Erythroblast (primary cell): Measurements from ENCODE around the gene TRMT61A.

Source experiments
- DNase-seq, 2 experiments: peaks; one replicate each; lab custom pipeline; 2025; lab: John Stamatoyannopoulos, UW
- GATA1 ChIP-seq: IDR thresholded peaks from 2 replicates; pipeline ENCODE4 v1.6.1; 2011; ENCODE audit warnings: low read depth, mild to moderate bottlenecking, control low read depth, low read length, moderate library complexity
- POLR2A ChIP-seq: IDR thresholded peaks from 2 replicates; pipeline ENCODE4 v1.6.1; 2011; ENCODE audit warnings: mild to moderate bottlenecking, low read length

Gene TRMT61A

GRCh38 chr14:103547455-103547940, 18.5 kb downstream of the TRMT61A start:
- DNase-seq, result no peak
- TF ChIP-seq POLR2A (no peak), GATA1 (no peak)

GRCh38 chr14:103547941-103548462, 19.0 kb downstream of the TRMT61A start:
- DNase-seq, result no peak
- no peak for TF ChIP-seq GATA1
- TF ChIP-seq POLR2A, result no peak

DNA sequence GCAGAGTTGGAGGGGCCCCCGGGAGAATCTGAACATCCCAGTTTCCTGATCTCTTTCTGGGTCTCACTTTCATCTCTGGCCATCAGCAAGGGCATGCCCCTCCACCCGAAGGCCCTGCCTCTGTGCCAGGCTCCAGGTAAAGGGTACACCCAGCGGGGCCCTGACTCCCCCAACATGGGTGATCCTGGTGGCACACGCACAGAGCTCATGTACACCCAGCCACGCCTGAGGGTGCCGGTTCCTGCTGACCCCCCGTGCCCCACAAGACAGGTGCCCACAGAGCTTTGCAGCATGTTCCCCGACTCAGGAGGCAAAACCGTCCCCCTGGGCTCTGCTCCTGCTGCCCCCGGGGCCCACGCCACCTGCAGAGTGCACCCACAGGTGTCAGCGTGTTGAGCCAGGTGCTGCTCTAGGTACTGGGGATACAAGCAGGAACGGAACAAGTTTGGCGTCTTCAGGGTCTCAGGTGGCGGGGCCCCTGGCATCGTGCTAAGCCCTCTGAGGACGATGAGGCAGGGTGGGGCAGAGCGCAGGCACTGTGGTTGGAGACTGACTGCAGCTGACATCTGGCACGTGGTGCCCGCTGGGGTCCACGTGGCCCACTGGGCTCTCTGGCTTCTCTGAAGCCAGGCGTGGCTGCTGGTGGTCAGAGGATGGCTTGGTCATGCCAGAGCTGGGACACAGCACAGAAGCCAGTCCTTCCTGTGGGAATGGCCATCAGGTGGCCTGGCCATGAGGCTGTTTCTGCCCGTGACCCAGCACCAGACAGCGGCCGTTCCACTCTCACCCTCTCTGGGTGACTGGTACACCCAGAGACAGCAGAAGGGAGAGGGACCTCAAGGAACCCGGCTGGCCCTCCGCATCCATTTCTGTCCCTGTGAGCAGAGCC, 19.7 kb downstream of the TRMT61A start:
- DNase-seq, result no peak
- TF ChIP-seq GATA1, result no peak
- no peak for TF ChIP-seq POLR2A

DNA sequence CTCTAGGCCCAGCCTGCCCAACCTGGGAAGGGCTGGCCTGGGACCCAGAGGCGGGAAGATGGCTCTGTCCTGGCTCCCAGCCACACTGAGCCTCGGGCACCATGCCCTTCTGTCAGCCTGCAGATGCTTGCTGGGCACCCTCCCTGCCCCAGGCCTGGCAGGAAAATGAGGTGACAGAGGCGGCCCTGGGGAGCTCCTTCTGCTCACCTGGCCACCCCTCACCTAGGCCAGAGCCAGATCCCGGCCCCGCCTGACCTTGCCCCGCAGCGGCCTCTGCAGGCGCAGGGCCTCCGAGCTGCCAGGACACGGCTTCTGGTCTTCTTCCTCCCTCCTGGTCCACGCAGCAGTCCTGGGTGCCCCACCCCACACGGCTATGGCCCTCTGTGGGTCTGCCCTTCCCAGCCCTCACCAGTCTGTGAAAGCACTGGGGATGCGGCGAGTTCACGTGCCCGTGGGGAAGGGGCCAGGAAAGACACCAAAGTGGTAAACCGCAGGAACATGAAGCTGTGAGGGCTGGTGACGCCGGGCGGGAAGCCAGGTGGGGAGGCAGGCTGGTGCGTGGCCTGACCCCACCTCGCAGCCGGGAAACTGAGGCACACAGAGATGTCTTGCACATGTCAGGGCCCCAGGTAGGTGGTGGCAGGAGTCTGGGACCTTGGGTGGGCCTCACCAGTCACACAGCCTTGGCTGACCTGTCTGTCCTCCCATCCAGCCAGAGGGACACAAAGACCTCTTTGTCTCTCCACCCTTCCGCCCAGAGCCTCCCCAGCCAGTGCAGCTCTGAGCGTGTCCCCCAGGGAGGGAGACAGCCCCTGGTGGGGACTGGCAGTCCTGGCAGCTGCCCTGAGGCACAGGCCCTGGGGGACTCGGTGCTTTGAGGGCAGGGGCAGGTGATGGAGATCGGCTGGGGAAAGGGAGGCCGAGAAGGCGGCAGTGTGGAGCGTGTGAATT, 20.6 kb downstream of the TRMT61A start:
- no peak for DNase-seq
- no peak for TF ChIP-seq POLR2A
- no peak for TF ChIP-seq GATA1

GRCh38 chr14:103550451-103551337, 21.7 kb downstream of the TRMT61A start:
- DNase-seq, result no peak
- TF ChIP-seq POLR2A (no peak), GATA1 (no peak)

- TF ChIP-seq POLR2A, result no peak
- no peak for TF ChIP-seq GATA1
- no peak for DNase-seq
Measured at GRCh38 chr14:103551338-103551762, 22.4 kb downstream of the TRMT61A start.

DNA sequence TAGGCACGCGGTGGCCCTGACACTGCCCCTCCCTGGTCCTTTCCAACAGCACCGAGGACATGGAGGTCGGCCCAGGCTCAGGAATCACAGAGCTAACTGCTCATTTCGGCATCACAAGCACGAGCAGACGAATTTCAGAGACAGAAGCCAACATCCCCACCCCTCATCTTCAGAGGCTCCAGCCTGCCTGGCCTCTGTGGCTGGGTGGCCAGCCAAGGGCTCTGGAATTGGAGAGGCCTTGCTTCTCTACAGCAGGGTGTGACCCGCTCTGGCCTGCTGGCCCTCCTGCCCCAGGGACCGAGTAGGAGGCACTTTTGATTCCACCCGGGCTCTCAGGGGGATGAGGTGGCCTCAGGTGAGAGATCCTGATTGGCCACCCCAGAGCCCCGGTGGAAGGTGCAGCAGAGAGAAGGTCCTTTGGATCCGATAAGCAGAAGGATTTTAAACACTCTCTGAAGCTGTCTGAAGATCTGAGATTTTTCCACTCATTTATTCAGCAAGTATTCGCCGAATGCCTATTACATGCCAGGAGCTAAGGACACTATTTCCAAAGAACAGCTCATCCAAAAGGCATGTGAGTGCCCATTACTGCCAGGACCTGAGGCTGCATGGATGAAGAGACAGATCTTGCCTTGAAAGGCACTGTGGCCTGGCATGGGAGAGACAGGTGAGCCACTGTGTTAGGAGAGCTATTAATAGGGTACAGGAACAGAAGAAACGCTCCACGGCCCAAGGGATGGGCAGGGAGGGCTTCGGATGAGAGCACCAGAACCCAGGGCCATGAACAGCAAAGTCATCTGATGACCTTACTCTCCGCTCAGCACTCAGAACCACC, 23.2 kb downstream of the TRMT61A start:
- TF ChIP-seq GATA1 (no peak), POLR2A (no peak)
- DNase-seq, result no peak

DNA sequence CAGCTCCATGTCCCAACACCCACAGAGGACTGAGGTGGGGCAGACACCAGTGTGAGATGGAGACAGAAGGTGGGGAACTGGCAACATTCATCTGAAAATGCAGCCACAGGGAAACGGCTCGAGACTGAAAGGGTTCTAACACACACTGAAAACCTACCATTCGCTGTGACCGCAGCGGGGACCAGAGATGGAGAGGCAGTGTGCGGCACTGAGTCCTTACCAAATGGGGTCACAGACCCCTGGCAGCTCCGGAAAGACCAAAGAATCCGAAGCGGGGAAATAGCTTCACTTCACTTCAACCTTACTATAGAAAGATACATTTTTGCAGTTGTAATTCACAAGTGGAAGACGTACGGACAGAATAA, 23.8 kb downstream of the TRMT61A start:
- TF ChIP-seq GATA1 (no peak), POLR2A (no peak)
- no peak for DNase-seq

DNA sequence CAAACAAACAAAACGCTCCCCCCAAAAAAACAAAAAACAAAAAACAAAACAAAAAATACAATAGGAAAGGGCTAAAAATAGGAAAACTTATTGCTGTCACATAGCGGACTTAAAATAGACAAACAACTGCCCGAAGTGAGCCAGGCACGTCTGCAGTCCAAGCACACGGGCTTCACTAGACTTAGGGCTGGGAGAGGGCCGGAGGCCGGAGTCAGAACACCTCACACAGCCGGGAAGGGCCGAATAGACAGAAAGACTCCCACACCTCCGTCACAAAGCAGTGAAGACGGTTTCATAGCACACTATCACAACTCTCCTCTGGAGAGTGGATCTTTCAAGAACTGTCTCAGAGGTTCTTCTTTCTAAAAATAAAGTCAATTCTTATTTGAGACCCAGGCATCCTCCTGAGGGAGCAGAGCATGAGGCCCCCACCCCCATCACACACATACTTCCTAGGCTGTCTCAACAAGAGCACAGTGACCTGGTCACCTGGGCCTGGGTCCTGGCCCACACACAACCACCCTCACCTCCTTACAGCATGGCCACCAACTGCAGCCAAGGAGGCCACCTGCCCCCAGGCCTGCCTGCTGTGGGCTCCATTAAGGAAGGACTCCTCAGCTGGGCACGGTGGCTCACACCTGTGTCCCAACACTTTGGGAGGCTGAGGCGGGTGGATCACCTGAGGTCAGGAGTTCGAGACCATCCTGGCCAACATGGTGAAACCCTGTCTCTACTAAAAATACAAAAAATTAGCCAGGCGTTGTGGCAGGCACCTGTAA, 26.8 kb downstream of the TRMT61A start:
- no peak for DNase-seq
- no peak for TF ChIP-seq GATA1
- TF ChIP-seq POLR2A, result no peak

DNA sequence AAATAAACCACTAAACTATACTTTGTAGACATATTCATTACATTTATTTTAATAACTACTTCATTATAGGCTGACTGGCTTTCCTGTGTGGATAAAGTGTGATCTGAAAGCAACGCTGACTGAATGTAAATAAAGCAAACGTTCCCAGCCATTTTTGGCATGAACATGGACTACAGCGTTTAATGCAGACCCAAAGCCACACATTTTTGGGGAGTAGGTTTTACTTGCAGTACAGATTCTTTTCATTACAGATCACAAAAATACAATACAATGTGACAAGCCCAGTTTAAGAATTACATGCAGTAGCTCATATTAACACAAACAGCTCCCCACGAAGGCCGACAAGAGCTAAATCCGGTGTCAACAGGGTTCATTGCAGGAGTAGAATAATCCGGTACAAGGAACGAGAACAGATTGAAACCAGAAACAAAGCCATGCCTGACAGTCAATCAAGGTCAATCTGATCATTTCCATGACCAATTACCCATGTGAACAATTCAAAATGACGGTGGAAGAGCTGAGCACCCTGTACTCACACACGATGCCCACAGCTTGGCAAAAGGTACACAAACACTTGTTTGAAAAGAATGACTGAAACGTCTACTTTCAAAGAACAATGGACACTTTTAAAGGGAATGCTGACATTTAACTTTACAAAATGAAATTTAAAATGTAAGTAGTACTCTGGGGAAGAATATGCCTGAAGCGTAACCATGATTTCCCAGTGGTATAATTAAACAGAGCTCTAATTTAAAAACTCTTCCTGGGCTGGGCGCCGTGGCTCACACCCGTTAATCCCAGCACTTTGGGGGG, 28.2 kb downstream of the TRMT61A start:
- TF ChIP-seq POLR2A (no peak), GATA1 (no peak)
- DNase-seq, result no peak
